Measurements from ENCODE around the gene MAPK1. TPM values are rescaled to one million over a fixed set of nuclear protein-coding genes. Genes with fewer than 3 reads are reported as not detected.

Gene MAPK1
- 10 to 100 TPM; 41.0 to 58.3 TPM for total RNA-seq

DNA sequence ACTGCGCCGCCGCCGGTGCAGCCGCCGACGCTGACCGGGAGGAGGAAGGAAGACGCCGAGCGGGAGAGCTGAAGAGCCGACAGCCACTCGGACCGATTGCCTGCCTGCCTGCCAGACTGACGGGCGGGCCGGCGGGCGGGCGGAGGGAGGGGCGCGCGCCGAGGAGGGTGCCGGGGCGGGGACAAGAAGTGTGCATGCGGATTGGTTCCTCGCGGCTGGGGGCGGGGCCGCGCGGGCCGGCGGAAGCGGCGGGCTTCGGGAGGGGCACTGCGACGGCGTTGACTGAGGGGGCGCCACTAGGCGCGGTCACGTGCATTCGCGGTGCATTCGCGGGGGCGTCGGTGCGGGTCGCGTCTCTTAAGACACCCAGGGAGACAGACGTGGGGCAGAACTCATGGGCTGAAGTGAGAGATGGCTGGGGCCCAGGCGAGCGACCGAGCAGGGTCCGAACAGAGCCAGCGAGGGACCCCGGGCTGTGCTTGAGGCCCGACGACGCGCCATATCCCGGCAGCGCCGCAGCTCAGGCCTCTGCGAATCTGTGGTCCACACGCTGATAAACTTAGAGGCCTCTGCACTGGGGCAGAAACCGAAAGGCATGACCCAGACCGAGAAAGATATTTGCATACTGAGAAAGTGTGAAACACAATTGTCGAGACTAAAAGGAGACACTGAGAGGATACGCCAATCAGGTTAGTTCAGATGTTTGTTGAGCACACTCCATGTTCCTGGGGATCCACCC, at the start of gene MAPK1:
Gene MAPK1 (minus strand): TSS at position 118 of the 739 bp plus-strand sequence. CDS start 205 bp downstream, outside the sequence.

DNA sequence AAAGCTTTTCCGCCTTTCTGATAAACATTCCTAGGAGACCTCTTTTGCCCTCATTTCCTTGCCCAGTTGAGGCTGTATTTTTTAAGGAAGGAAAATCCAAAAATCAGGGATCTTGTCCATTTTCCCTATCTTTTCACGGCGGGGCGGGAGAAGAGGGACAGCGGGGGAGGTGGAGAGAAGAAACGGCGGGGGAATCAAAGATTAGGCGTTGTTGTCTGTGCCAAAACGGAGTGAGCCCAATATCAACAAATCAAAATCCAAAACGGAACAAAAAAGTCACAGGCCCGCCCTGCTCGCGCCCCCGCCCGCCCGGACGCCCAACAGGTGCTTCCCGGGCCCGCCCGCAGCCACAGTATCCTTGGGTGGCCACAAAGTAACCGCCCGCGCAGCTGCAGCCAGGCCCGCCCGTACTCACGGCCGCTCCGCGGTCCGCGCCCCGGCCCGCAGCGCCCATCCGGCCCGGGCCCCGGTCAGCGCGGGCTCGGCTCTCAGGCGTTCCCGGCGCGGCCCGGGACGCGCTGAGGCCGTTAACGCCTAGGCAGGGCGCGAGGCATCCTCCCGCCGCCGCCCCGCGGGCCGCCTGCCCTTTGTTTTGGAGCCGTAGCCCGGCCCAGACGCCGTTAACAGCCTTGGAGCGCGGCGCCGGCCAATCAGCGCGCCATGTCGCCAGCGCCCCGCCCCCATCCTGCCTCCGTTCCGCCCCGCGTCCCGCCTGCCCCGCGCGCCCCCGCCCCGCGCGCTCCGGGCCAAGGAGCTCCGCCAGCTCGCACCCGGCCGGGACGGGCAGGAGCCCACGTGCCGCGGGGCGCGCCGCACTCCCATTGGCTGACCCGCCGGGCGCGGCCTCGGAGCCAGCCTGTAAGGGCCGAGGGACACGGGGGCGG, 132.0 kb downstream of the MAPK1 start, which contains the start of gene YPEL1:
Gene YPEL1 (minus strand): TSS at position 595 of the 884 bp plus-strand sequence. CDS start 25,050 bp downstream, outside the sequence.

Small RNAs within 50 kb of the gene (small RNA-seq; reads per million reads assigned to genes)
- gene RN7SL280P (0 reads per million in 2 donors), gene RNA5SP493 (0 to 0.09 reads per million in 2 donors)

Other genes with a start within 250 kb of the MAPK1 start
- gene YDJC, start 237.6 kb downstream of the MAPK1 start, total RNA-seq: 10 to 100 TPM; 13.4 to 21.6 TPM
- gene CCDC116, start 234.9 kb downstream of the MAPK1 start, total RNA-seq: under 1 TPM; 0.33 to 0.34 TPM
- gene SDF2L1, start 225.3 kb downstream of the MAPK1 start, total RNA-seq: 10 to 100 TPM; 24.1 to 58.6 TPM
- 10 to 100 TPM; 23.0 to 25.8 TPM for gene PPIL2, start 201.6 kb downstream of the MAPK1 start, total RNA-seq
- under 1 TPM; under 0.01 to 0.34 TPM for gene YPEL1, start 131.9 kb downstream of the MAPK1 start, total RNA-seq
- gene PPM1F, start 85.2 kb upstream of the MAPK1 start, total RNA-seq: 10 to 100 TPM; 19.3 to 31.3 TPM
- 10 to 100 TPM; 26.5 to 30.6 TPM for gene TOP3B, start 115.1 kb upstream of the MAPK1 start, total RNA-seq

Measured in melanocyte of skin (primary cell).